ENCODE measurements around the gene KLHL25.
A peak's percentile ranks its signal among the peaks of the same experiment; 100 is the strongest.
"Not testable (repeated sequence)": the region's sequence is repeated elsewhere in the genome, so short reads cannot be mapped to it uniquely, and the experiment has no call there.

KLHL25 gene

DNA sequence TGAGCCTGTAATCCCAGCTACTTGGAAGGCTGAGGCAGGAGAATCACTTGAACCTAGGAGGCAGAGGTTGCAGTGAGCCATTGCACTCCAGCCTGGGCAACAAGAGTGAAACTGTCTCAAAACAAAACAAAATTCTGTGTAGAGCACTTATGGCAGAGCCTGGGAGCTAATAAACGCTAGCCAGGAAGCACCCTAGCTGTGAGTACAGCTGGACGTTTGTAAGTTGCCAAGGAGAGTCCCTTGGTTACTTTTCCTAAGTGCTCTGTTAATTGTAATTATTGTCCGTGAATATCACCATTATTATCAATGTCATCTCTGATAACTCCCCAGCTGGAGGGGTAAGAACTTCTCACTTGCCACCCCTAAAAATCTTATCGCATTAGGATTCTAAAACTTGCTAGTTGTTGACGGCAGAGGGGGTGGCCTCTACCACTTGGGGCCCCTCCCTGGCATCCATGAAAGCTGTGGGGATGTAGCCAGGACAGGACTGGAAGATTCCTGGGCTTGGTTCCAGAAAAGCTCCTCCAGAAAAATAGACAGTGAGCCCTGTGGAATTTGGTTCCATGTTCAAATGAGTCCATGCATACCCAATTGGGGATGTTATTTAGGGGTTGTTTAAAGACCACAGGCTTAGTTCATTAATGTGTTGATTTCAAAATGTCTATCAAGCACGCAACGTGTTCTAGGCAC is 9.9 kb upstream of the KLHL25 start:
- no peak for DNase-seq (ENCODE audit: low read depth in 2 of 2)

DNA sequence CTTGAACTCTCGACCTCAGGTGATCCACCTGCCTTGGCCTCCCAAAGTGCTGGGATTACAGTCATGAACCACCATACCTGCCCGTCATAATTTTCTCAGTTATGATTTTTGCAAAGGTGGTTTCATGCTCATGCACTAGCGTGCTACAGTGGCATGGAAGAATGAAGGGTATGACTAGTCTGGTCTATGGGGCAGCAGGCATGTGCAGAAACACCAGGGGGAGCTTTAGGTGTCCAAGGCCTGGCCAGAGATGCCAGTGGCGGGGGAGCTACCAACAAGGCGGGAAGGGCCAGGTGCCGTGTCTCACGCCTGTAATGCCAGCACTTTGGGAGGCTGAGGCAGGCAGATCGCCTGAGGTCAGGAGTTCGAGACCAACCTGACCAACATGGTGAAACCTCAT is 7.9 kb upstream of the KLHL25 start:
- DNase-seq (ENCODE audit: low read depth in 2 of 2), result not testable (repeated sequence)

DNA sequence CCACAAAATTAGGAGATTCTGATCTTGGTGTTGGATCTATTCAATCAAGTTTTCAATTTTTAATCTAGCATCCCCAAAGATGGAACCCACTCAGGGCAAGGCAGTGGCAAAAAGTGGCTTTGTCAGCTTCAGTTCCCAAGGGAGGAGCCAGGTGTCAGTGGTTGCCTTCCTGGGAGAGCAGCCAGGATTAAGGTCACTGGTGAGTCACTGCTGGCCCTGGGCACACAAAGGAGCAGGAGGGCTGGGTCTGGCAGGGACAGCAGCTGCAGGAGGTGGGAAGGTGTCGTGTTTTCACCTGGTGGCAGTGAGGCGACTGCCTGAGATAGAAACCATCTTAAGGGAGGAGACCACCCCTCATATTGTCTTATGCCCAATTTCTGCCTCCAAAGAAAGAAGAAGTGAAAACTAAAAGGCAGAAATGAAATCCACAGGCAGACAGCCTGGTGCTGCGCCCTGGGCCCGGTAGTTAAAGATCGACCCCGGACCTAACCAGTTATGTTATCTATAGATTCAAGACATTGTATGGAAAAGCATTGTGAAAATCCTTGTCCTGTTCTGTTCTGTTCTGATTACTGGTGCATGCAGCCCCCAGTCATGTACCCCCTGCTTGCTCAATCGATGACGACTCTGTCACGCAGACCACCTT is 5.9 kb upstream of the KLHL25 start:
- no peak for DNase-seq (ENCODE audit: low read depth in 2 of 2)

DNA sequence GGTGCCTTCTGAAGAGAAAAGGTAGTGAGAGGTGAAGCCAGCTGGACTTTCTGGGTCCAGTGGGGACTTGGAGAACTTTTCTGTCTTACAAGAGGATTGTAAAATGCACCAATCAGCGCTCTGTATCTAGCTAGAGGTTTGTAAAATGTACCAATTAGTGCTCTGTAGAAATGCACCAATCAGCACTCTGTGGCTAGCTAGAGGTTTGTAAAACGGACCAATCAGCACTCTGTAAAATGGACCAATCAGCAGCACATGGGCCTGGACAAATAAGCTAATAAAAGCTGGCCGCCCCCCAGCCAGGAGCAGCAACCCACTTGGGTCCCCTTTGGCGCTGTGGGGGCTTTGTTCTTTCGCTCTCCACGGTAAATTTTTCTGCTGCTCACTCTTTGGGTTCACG is 1.6 kb upstream of the KLHL25 start:
- DNase-seq (ENCODE audit: low read depth in 2 of 2), result not testable (repeated sequence)

DNA sequence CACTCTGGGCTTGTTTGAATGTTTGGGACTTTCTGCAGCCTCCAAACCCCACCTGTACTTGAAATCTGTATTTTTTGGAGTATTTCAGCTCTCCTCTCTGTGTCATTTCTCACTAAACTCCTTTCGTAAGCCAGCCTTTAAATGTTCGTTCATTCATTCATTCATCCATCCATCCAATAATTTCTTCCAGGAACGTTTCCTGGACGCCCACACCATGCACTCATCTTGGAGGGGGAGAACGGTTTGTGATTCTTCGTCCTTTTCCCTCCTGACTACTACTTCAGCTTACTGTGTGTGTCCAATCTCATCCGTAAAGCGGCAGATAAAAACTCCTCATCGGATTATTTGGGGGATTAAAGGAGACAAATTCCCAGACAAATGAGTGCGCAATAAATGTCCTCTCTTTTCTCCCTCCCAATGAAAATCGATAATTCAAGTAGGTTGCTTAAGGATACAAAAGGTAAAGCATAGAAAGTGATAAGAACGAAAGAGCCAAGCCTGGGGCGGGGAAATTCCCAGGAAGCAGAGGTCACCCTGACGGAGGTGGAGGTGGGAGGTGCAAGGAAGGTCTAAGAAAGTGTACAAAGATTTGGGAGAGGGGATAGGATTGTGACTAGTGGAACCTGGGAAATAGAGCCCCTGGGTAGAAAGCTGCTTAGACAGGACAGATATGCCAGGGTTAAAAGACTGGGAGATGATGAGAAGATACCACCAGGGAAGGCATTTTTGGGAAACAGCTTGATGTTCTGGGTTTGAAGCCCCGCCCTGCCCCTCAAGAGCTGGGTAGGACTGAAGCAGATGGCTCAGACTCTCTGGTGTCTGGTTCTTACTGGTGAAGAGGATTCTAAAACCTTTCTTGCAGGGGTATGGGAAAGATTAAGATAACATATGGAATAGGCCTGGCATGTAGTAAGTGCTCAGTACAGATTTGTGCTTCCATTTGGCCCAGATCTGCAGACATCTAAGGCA is 896 bp upstream of the KLHL25 start:
- DNase-seq (ENCODE audit: low read depth in 2 of 2), result no peak

DNA sequence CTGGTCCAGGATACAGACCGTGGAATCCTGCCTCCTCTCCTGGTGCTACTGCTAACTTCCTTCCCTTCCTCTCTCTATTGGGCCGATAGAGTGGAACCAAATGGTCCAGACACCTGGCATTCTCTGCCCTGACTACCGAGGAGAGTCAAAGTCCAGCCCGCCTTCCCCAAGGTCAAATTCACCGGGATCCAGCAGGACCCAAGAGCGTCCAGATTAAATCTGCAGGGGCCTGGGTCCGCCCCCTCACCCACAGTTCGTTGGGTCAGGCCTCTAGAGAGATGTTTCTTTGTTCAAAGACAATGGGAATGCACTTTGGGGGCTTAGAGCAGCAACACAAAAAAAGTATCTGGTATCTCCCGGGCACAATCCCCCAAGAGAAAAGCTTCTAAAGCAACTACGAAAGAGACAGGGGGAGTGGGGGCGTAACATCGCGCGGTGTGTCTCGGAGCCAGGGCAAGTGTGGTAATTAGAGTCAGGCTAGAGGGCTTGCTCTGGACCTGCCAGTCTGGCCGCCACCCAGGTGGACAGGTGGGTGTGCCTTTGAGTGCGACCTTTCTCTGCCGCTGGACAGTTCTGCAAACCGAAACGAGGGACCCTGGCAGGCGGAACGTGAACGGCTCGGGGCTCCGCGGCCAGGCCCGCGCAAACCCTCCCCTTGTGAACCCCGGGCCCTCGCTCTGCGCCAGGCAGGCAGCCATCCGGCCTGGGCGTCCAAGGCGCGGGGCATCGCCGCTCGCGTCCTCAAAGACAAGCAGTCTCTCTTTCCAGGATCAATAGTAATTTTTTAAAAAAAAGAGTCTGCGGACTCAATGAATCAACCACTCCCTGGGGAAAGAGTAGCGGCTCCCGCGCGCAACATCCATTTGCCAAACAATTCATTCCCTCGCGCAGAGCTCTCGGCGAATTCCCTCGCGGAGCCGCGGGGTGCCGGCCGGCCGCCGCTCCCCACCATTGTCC is 806 bp downstream of the KLHL25 start:
- peak in 1 of 2 donors; percentile 25 for DNase-seq (ENCODE audit: low read depth in 2 of 2)

DNA sequence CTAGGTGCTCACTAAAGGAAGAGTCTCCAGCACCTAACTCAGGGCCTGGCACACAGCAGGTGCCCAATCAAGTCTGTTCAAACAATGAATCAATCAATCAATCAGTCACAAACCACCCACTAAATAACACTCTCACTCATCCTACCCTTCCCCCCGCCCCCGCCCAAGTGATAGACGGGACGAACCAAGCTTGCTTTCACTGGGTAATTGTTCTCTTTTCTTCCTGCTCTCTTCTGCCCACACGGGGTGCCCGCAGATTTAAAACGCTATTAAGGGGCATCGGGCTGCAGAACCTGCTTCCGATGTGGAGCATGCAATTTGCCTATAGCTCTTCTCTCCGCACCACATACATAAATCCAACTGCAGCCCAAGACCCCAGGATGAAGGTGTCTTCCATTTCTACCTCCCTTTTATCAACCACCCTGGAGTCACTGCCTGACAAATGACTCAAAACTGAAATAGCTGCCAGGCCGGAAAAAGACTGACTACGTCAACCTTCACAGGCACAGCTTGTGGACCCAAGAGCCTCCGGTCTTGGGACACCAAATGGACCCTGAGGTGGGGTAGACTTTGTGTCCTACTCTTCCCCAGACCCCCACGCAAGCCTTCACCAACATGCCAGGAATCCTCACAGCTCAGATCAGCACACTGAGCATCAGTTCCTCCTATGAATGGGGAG is 1.7 kb downstream of the KLHL25 start:
- DNase-seq (ENCODE audit: low read depth in 2 of 2), result no peak

DNA sequence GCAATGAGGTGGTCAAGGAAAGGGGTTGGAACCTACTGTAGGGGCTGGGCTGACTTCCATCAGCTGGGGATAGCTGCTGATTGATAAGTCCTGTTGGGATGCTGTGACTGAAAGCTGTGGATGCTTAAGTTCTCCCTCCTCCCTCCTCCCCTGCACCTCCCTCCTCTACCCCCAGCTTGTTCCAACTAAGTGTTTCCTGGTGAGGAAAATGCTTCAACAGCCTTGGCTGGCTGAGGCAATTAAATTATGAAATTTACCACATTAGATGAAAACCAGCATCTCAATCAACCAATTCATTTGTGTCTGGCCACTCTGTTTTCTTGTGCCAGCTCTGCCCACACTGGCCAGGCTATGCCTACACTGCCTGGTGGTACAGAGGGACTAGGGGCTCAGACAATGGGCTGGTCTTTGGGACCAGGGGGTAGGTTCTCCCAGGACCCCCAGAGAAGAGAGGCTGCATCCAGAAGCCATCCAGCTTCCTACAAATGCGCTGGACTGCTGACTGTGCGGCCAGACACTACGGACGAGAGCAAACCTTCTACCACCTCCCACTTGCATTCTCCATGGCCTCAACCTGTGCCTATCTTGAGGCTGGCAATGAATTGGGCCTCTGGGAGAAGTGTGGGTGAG is 2.5 kb downstream of the KLHL25 start:
- DNase-seq (ENCODE audit: low read depth in 2 of 2), result no peak

DNA sequence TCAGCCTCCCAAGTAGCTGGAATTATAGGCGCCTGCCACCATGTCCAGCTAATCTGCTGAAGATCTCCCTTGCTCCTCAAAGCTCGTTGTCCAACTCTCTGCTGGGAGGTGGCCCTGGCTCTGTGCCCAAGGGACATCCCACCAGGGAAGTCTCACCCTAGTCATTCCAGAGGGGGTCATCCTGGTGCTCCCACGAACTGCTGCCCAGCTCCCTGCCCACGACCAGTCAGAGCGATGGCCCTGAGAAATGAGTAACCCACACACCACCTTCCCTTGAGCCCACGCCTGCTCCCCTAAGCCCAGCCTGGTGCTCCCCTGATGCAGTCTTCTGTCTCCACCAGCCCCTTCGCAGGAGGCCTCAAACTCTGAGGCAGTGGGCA is 5.2 kb downstream of the KLHL25 start:
- DNase-seq (ENCODE audit: low read depth in 2 of 2), result no peak

DNA sequence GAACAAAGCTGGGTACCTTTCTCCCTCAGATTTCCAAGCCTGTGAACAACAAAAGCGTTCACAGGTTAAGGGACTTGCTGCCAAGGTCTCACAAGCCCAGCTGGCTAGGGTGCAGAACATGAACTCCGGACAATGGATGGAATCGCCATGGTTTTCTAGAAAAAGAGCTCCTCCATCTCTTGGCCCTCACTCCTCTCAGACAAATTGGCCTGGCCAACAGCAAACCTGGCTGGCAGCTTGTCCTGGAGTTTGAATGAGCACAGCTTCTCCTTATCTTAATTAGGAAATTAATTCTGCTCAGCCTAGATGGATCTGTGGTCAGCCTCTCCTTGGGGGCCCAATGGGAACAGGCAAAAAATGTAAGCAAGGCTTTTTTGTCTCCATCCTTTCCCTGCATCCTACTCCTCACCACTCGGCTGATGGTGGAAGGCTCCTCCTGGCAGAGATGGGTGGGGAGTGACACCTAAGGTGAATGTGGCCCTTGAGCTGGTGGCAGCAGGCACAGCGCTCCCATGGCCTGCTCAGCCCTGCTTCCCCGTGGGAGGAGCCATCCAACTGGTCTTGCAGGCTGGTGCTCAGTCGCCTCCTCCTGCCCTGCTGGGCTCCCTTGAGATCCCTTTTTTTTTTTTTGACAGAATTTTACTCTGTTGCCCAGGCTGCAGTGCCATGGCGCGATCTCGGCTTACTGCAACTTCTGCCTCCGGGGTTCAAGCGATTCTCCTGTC is 5.8 kb downstream of the KLHL25 start:
- DNase-seq (ENCODE audit: low read depth in 2 of 2), result no peak

DNA sequence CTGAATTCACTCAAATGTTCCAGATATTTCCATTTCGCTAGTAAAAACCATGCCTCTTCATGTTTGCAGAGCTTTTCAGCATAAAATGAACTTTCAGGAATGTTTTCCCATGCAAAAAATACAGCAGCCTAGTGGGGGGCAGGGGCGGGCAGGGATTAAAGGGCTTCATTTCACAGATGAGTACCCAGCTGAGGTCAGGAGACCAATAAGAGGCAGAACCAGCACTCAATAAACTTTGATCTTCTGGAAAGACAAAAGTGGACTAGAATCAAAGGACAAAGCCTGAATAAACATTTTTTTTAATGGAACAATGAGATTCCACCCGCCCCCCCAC is 8.0 kb downstream of the KLHL25 start:
- no peak for DNase-seq (ENCODE audit: low read depth in 2 of 2)

DNA sequence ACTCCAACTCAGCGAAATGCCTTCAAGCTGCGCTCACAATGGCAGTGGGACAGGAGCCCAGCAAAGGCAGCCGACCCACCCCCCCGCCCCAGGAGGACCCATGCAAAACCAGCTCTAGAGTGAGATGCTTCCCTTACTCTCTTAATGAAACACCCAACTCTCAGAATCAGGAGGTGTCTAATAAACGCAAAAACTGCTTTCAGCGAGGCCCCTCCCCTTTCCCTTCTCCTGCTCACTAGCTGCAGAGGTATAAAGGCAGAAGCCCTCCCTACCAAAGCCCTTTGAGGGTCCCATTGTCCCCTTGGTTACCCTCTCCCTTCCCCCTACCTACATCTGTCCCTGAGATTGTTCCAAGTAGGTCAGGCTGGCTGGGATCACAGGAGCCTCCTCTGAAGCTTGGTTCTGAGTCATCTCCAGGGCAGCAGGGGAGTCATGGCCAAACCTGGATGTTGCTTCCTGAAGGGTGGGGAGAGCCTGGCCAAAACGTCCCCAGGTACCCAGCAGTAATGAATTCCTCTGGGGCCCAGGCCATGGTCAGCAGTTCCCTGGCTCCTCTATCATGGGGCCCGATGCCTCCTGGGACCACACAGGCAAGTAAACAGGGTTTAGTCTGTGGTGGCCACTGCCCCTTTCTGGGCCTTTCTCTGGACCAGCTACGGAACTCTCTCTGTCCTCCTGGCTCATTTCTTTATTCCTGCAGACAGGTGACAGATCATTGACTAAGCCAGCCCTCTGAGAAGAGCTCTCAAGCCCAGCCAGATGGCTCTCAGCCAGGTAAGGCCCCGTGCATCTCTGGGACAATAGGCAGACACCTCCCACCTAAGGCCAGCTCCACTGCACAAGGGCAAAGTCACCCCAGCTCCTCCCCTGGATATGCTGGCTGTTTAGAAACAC is 8.6 kb downstream of the KLHL25 start:
- DNase-seq (ENCODE audit: low read depth in 2 of 2), result no peak

DNA sequence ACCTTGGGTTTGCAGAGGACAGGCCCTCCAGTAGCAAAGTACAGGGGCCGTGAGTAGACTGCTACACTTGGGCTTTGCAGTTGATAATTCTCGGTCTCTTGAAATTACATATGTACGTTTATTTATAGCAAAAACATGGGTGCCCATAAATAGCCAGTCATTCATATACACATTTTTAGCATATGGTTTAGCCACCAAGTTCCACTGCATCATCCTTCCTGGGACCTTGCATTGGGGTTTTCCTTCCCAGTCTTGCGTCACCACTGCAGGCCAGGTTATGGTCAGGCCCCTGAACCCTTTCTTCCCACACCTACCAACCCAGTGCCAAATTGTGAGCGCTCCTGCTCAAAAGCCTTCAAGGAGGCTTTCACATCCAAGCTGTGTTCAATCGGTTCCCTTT is 12.7 kb downstream of the KLHL25 start:
- no peak for DNase-seq (ENCODE audit: low read depth in 2 of 2)

DNA sequence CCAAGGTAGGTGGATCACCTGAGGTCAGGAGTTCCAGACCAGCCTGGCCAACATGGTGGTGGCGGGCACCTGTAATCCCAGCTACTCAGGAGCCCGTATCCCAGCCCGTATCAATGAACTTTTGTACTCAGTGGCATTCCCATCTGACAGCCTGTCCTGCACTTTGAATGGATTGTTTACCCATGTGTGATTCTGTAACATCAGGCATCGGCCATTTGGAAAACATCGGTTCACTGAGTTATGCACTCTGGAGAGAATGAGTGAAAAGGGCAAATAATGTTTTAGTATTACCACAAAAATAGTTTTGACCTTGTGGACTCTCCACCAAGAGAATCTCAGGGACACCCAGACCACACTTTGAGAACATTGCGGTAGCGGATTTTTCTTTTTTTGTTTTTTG is 13.6 kb downstream of the KLHL25 start:
- no peak for DNase-seq (ENCODE audit: low read depth in 2 of 2)

DNA sequence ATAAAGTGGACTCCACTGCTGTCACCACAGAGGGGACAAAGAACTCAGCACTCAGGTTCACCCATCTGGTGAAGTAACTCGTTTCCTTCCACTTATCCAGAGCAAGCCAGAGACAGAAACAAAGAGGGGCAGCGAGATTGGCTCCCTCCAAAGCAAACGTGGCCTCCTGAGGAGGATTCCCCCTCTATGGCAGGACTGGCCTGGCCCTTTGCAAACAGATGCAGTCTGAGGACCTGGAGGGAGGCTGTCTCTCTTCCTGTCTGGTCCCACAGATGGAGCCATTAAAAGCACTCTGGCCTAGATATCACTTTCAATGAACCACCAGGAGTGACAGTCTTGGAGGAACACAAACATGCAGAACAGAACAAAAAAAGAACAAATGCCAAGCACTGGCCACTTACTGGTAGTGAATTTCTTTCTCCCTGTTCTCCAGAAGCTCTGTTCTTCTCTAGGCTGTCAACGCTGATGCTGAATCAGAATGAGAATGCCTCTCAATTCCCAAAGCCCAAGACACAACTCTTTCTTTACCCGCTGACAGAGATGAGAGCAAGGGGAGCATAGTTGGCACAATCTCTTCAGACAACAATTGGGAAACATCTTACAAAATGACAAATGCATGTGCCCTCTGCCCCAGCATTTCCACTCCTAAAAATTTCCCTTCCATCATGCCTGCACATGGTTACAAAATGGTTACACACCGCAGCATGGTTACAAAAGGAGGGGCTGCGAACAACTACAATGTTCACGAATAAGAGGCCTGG is 14.3 kb downstream of the KLHL25 start:
- DNase-seq (ENCODE audit: low read depth in 2 of 2), result no peak

DNA sequence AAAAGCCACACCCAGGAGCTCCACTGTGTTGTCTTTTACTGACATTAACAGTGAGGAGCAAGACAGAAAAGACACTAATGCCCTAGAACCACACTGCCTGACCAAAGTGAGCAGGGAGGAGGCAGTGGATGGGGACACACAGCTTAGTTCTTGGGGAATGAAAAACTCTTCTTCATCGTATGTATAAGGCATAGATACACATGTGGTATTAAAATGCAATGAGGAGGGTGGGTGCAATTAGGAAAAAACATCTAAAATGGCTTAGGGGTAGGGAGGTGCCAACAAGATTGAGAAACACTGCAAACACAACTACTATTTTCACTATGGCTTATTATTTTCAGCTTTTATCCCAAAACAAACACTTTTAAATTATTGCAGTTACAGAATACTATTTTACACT is 15.5 kb downstream of the KLHL25 start:
- DNase-seq (ENCODE audit: low read depth in 2 of 2), result no peak

DNA sequence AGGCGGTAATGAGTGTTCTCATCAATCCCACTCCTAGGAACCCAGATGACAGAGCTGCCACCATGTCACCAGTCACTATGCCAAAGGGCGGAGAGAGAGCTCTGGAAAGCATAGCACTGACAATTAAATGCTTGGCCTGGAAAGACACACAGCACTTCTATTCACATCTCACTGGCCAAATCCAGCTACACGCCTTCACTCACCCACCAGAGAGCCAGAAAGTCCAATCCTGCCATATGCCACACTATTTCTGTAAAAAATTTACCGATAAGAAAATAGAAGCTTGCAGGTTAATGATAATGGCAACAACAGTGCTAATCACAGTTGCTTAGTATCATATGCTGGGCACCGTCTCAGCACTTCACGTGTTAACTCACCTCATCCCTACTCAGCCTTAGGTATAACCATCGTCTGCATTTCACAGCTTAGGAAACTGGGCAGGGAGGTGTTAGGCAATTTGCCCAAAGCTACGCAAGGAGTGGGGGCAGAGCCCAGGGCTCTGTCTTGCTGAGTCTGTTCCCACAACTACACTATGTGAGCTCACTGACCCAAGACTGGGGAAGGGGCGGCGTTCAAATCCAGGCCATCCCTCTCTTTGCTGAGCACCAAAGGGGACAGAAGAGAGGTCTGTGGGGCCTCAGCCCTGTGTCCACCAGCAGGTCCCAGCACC is 16.5 kb downstream of the KLHL25 start:
- DNase-seq (ENCODE audit: low read depth in 2 of 2), result no peak
